GM19043 (cell line): ENCODE results near the gene ERVH48-1.
"Not testable (repeated sequence)": the region's sequence is repeated elsewhere in the genome, so short reads cannot be mapped to it uniquely, and the experiment has no call there.

Experiments used
- ATAC-seq: cut with Tn5 transposase; IDR thresholded peaks from one replicate; pipeline ENCODE4 v1.9.1; 2021; ENCODE audit warnings: low read depth; ENCODE audit not compliant: unreplicated experiment

ERVH48-1 gene

DNA sequence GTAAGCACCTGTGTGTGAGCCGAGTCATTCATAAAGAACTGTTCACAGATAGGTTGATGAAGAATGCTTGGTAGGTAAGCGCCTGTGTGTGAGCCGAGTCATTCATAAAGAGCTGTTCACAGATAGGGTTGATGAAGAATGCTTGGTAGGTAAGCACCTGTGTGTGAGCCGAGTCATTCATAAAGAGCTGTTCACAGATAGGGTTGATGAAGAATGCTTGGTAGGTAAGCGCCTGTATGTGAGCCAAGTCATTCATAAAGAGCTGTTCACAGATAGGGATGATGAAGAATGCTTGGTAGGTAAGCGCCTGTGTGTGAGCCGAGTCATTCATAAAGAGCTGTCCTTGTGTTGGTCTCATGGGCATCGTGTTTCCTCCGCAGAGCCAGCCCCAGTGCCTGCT lies 16.9 kb downstream of the ERVH48-1 start:
- ATAC-seq = not testable (repeated sequence)

GRCh38 chr21:42906233-42906632 lies 19.2 kb downstream of the ERVH48-1 start:
- no peak for ATAC-seq

DNA sequence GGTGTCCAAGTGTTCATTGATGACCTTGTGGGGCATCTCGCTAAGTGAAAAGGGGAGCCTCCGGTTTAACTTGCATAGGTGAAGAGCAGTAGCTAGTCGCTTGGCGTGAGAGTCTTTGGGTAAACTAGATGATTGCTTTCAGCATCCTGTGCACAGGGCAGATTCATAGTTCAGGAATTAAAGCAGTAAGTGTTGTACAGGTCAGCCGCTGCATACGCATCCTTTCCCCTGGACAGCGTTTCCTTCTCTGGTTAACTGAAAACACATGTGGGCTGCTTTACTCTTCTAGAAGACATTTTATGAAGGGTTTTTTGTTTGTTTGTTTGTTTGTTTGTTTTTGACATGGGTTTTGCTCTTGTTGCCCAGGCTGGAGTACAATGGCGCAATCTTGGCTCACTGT lies 20.2 kb downstream of the ERVH48-1 start:
- ATAC-seq = no peak

- no peak for ATAC-seq
Observed at GRCh38 chr21:42903817-42904216, 21.6 kb downstream of the ERVH48-1 start.

GRCh38 chr21:42900446-42900845 lies 25.0 kb downstream of the ERVH48-1 start:
- ATAC-seq = no peak

GRCh38 chr21:42892931-42893755 lies 32.3 kb downstream of the ERVH48-1 start, which contains the start of gene NDUFV3:
Gene NDUFV3, plus strand, starts transcription at chr21:42893309. Its CDS starts 25 bp downstream, at chr21:42893334.
- peak; percentile 90 for ATAC-seq

DNA sequence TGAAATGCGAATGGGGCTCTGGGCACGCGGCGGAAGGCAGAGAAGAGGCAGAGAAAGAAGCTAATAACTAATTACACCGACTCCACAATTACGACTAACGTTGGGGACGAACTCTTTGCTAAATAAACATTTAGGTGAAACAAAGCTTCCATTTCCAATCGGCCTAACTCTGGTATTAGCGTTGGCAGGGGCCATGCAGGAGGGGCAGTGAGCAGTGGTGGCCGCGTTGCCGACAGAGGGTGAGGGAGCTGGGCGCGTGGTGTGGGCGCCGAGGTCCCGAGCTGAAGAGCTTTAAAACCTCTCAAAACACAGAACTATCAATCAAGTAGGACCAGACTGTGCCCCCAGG lies 32.9 kb downstream of the ERVH48-1 start:
- no peak for ATAC-seq

- ATAC-seq = no peak
Observed at GRCh38 chr21:42887326-42887725, 38.1 kb downstream of the ERVH48-1 start.

DNA sequence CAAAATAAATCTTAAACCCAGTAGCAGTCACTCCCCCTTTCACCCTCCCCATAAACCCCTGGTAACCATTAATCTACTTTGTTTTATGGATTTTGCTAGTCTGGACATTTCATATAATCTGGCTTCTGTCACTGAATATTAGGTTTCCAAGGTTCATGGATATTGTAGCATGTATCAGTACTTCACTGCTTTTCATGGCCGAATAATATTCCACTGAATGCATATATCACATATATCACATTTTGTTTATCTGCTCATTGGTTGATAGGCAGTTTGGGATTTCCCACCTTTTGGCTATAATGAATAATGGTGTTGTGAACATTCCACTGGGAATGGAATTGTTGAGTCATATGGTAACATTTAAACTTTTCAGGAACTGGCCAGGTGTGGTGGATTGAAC lies 41.5 kb downstream of the ERVH48-1 start:
- ATAC-seq = no peak

- no peak for ATAC-seq
Observed at GRCh38 chr21:42880352-42880751, 45.1 kb downstream of the ERVH48-1 start.

DNA sequence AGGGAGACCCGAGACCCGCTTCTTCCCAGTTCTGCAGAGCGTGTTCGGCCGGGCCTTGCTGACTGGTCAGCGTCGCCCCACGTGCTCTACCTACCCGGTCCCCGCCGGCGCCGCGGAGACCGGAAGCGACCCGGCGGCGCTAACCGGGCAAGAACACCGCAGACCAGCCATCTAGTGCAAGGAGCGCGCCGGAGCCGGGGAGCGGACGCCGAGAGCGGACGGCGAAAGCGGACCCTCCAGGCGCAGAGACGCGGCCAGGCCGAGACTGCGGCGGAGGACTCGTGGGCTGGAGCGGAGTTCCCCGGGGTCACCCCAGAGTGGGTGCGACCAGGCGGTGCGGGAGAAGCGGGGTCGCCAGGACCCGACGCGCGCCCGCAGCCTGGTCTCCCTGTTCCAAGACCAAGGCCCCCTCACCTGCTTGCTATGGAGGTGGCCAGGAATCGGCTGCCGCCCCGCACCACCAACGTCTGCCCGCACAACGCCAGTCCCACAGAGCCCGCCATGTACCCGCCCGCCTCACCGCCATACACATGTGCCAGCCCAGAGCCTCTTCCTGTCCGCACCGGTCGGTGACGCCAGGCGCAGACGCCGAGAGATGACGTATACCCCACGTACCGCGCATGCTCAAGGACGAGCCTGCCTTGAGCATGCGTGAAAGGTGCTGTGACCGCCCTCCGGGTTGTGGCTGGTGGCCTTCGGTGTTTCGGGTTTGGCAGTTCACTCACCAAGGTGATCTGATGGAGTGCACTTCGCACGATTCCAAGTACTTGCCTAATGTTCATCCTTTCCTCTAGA lies 46.2 kb downstream of the ERVH48-1 start, which contains the start of gene WDR4:
Gene WDR4, minus strand, starts transcription at position 547 of the 795 bp plus-strand sequence. Its CDS starts 44 bp downstream, at position 503.
- peak; percentile 76 for ATAC-seq

- ATAC-seq = peak; percentile 20
Observed at GRCh38 chr21:42878678-42878992, 46.8 kb downstream of the ERVH48-1 start.

DNA sequence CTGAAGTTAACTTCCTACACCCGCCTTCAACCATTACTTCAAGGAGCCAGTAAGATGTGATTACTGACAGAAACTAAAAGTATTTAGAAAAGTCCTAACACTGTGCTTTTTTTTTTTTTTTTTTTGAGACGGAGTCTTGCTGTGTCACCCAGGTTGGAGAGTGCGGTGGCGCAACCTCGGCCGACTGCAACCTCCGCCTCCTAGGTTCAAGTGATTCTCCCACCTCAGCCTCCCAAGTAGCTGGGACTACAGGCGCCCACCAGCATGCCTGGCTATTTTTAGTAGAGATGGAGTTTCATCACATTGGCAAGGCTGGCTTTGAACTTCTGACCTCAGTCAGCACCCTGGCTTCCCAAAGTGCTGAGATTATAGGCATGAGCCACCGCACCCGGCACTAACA lies 49.6 kb downstream of the ERVH48-1 start:
- not testable (repeated sequence) for ATAC-seq

DNA sequence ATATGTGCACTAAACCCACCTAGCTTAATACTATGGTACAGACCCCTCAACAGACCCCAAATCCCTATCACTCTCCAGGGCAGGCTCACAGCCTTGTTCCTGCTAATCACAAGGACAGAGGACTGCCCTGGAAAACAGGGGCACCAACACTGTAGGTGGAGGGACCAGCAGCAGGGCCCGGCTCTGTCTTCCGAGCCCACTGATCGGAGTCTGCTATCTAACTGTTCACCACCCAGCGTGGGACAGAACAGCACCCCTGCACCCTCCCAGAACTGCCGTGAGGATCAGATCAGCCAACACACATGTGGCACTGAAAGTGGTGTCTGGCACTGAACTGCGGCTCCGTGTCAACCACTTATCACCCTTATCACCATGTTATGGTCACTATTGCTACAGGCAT lies 52.3 kb downstream of the ERVH48-1 start:
- ATAC-seq = no peak

GRCh38 chr21:42868196-42868595 lies 57.2 kb downstream of the ERVH48-1 start:
- no peak for ATAC-seq
